Activated naive CD4-positive, alpha-beta T cell treated with anti-CD3 and anti-CD28 coated beads, Interleukin-2, amount 10 ng/mL, durations not matched to agents 7 days and 5 days (primary cell): Measurements from ENCODE around the gene AQP2.

Source experiments
- CTCF ChIA-PET: fragments of 350-600 bp; sonication (Branson Sonifier 250); formaldehyde crosslinking; loops from one replicate; lab custom pipeline; 2021; ENCODE audit warnings: antibody characterized with exemption; lab: Charles Lee
- DNase-seq: peaks from one replicate; pipeline ENCODE4 v3.0.0-alpha.2; 2020
- H3K27ac Mint-ChIP-seq: one replicate; pipeline ENCODE4 v1.8.0; 2021; ENCODE audit warnings: mild to moderate bottlenecking, moderate library complexity, mixed read lengths
- H3K27me3 Mint-ChIP-seq: one replicate; pipeline ENCODE4 v1.8.0; 2021; ENCODE audit warnings: mild to moderate bottlenecking, mixed read lengths
- H3K36me3 Mint-ChIP-seq: one replicate; pipeline ENCODE4 v1.8.0; 2021; ENCODE audit warnings: mixed read lengths
- H3K4me1 Mint-ChIP-seq: one replicate; pipeline ENCODE4 v1.8.0; 2021; ENCODE audit warnings: mixed read lengths
- H3K4me3 Mint-ChIP-seq: one replicate; pipeline ENCODE4 v1.8.0; 2021; ENCODE audit warnings: mild to moderate bottlenecking, moderate library complexity, mixed read lengths
- H3K9me3 Mint-ChIP-seq: one replicate; pipeline ENCODE4 v1.8.0; 2021; ENCODE audit warnings: mixed read lengths

AQP2 gene

GRCh38 chr12:49941556-49942511 lies 8.7 kb upstream of the AQP2 start:
- Mint-ChIP-seq H3K4me3 (no peak overlapping the region), H3K27me3 (peaks cover 24% of the 10 kb centered on the region), H3K36me3 (peaks cover 1% of the 10 kb centered on the region), H3K9me3 (no peaks in the 10 kb centered on the region), H3K4me1 (peaks cover 41% of the 10 kb centered on the region), H3K27ac (peak overlapping the region; percentile 71)
- CTCF ChIA-PET, result interaction anchor here (0.7 to 3.1 kb wide), 4 partner anchors 26 to 170 kb away, joined by 3 to 17 read pairs (median 3); partner anchors contain the start of gene COX14
- DNase-seq, result no peak

- Mint-ChIP-seq H3K36me3 (peaks cover 1% of the 10 kb centered on the region), H3K4me1 (peaks cover 41% of the 10 kb centered on the region), H3K4me3 (no peak overlapping the region), H3K9me3 (no peaks in the 10 kb centered on the region), H3K27me3 (peaks cover 24% of the 10 kb centered on the region), H3K27ac (peak overlapping the region; percentile 15)
- CTCF ChIA-PET, result interaction anchor here (0.7 to 3.1 kb wide), 7 partner anchors 13 to 169 kb away, joined by 3 to 17 read pairs (median 3); partner anchors contain the start of gene COX14
- DNase-seq, result no peak
Observed at GRCh38 chr12:49942512-49942893, 8.0 kb upstream of the AQP2 start.

GRCh38 chr12:49942921-49943624 lies 7.5 kb upstream of the AQP2 start:
- peaks cover 1% of the 10 kb centered on the region for H3K36me3 Mint-ChIP-seq
- H3K27ac Mint-ChIP-seq, result peak overlapping the region; percentile 15
- CTCF ChIA-PET, result interaction anchor here (1.0 to 3.1 kb wide), 6 partner anchors 13 to 168 kb away, joined by 3 to 17 read pairs (median 4); partner anchors contain the start of gene COX14
- no peak overlapping the region for H3K4me3 Mint-ChIP-seq
- no peaks in the 10 kb centered on the region for H3K9me3 Mint-ChIP-seq
- peaks cover 25% of the 10 kb centered on the region for H3K27me3 Mint-ChIP-seq
- peaks cover 41% of the 10 kb centered on the region for H3K4me1 Mint-ChIP-seq
- DNase-seq, result peak; percentile 50

GRCh38 chr12:49943625-49943960 lies 6.9 kb upstream of the AQP2 start:
- Mint-ChIP-seq H3K4me3 (no peak overlapping the region), H3K4me1 (peaks cover 41% of the 10 kb centered on the region), H3K9me3 (no peaks in the 10 kb centered on the region), H3K27me3 (peaks cover 30% of the 10 kb centered on the region), H3K36me3 (peaks cover 1% of the 10 kb centered on the region), H3K27ac (no peak overlapping the region)
- DNase-seq, result no peak
- CTCF ChIA-PET, result interaction anchor here (1.3 to 3.1 kb wide), 4 partner anchors 14 to 112 kb away, joined by 3 to 17 read pairs (median 7); no protein-coding TSS in a partner anchor

- H3K27me3 Mint-ChIP-seq, result peaks cover 35% of the 10 kb centered on the region
- H3K9me3 Mint-ChIP-seq, result no peaks in the 10 kb centered on the region
- CTCF ChIA-PET, result interaction anchor here (1.6 to 3.1 kb wide), 3 partner anchors 23 to 112 kb away, joined by 5 to 17 read pairs (median 9); no protein-coding TSS in a partner anchor
- no peak overlapping the region for H3K27ac Mint-ChIP-seq
- no peak for DNase-seq
- no peak overlapping the region for H3K4me3 Mint-ChIP-seq
- peaks cover 41% of the 10 kb centered on the region for H3K4me1 Mint-ChIP-seq
- H3K36me3 Mint-ChIP-seq, result peaks cover 1% of the 10 kb centered on the region
Observed at GRCh38 chr12:49944046-49944445, 6.5 kb upstream of the AQP2 start.

GRCh38 chr12:49944718-49945117 lies 5.8 kb upstream of the AQP2 start:
- Mint-ChIP-seq H3K4me3 (no peak overlapping the region), H3K27me3 (peaks cover 38% of the 10 kb centered on the region), H3K27ac (no peak overlapping the region), H3K4me1 (peaks cover 41% of the 10 kb centered on the region), H3K9me3 (no peaks in the 10 kb centered on the region), H3K36me3 (peaks cover 1% of the 10 kb centered on the region)
- CTCF ChIA-PET, result interaction anchor here (1.0 to 2.6 kb wide), 13 partner anchors 10 to 167 kb away, joined by 3 to 24 read pairs (median 6); no protein-coding TSS in a partner anchor
- no peak for DNase-seq

- Mint-ChIP-seq H3K27me3 (peaks cover 36% of the 10 kb centered on the region), H3K36me3 (peaks cover 1% of the 10 kb centered on the region), H3K9me3 (no peaks in the 10 kb centered on the region), H3K4me3 (peak overlapping the region; percentile 74), H3K27ac (peak overlapping the region; percentile 87), H3K4me1 (peaks cover 41% of the 10 kb centered on the region)
- DNase-seq, result peak; percentile 87
- CTCF ChIA-PET, result interaction anchor here (0.6 to 2.6 kb wide), 29 partner anchors 8 to 340 kb away, joined by 3 to 24 read pairs (median 5); partner anchors contain the start of gene FAM186B
Observed at GRCh38 chr12:49945394-49946080, 5.0 kb upstream of the AQP2 start.

GRCh38 chr12:49946086-49946485 lies 4.5 kb upstream of the AQP2 start:
- Mint-ChIP-seq H3K9me3 (no peaks in the 10 kb centered on the region), H3K27ac (no peak overlapping the region), H3K27me3 (peaks cover 38% of the 10 kb centered on the region), H3K4me3 (no peak overlapping the region), H3K36me3 (peaks cover 1% of the 10 kb centered on the region), H3K4me1 (peaks cover 41% of the 10 kb centered on the region)
- DNase-seq, result no peak
- CTCF ChIA-PET, result interaction anchor here (0.7 to 2.6 kb wide), 21 partner anchors 9 to 341 kb away, joined by 3 to 24 read pairs (median 6); partner anchors contain the start of gene FAM186B

DNA sequence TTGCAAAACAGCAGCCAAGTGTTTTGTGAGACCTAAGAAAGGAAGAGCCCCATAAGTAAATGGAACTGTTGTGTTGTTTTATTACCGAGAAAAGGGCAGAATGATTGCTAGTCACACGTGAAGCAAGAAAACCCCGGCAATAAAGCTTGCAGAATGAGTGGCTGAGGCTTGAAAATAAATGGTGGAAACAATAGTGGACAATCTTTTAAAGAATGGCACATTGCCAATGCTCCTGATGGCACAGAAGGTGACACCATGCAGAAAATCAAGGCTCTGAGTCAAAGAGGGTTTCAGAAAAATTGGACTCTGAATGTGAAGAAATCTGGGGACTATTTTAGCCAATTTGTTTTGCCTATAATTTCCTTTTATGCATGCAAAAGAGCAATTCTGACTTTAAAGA lies 4.0 kb upstream of the AQP2 start:
- CTCF ChIA-PET, result interaction anchor here (0.7 to 2.6 kb wide), 18 partner anchors 8 to 341 kb away, joined by 3 to 24 read pairs (median 6); partner anchors contain the start of gene FAM186B
- H3K27me3 Mint-ChIP-seq, result peaks cover 42% of the 10 kb centered on the region
- H3K4me3 Mint-ChIP-seq, result no peak overlapping the region
- peaks cover 1% of the 10 kb centered on the region for H3K36me3 Mint-ChIP-seq
- H3K27ac Mint-ChIP-seq, result no peak overlapping the region
- H3K9me3 Mint-ChIP-seq, result no peaks in the 10 kb centered on the region
- no peak for DNase-seq
- peaks cover 41% of the 10 kb centered on the region for H3K4me1 Mint-ChIP-seq

- Mint-ChIP-seq H3K4me3 (no peak overlapping the region), H3K36me3 (peaks cover 1% of the 10 kb centered on the region), H3K9me3 (no peaks in the 10 kb centered on the region), H3K27me3 (peaks cover 52% of the 10 kb centered on the region), H3K27ac (no peak overlapping the region), H3K4me1 (peaks cover 34% of the 10 kb centered on the region)
- DNase-seq, result no peak
- CTCF ChIA-PET, result interaction anchor here (0.7 to 2.5 kb wide), 4 partner anchors 11 to 442 kb away, joined by 3 to 10 read pairs (median 4); no protein-coding TSS in a partner anchor
Observed at GRCh38 chr12:49947593-49948226, 2.8 kb upstream of the AQP2 start.

DNA sequence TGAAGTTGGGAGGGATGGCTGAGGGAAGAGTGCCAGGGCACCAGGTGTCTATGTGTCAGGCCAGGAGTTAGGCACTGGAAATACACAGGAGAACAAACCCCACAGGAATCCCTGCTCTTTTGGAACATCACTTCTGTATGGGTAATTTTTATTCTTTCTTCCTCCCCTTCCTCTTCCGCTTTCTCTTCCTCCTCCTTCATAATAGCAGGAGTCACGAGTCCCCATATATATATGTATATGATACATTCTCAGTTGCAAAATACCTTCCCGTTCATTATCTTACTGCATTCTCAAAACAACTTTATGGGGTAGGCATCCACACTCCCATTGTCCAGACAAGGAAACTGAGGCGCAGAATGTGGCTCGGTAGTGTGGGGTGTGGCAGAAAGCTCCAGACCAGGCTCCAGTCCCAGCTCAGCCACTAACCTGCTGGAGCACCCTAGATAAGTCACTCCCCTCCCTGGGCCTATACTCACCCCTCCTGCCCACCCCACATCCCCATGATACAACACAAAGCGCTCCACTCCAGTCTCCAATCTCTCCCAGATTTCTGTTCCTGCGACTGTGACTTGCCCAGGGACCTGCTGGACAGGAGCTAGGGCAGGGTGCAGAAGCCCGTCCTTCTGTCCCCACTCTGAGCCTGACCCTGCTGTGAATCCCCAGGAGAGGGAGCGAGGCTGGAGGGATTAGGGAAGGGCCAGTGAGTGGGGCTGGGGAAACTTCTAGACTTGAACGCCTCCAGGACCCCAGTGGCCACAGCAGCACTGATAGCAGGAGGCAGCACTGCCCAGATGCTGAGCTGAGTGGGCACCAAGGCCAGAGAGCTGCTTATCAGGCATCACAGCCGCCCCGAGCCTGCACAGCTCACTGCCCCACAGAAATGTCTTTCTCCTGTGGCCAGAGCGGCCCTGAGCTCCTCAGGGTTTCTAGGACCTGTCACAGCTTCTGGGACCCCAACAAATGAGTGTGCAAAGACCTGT lies 1.4 kb upstream of the AQP2 start:
- Mint-ChIP-seq H3K4me3 (no peak overlapping the region), H3K27ac (no peak overlapping the region), H3K27me3 (peaks cover 61% of the 10 kb centered on the region), H3K4me1 (peaks cover 21% of the 10 kb centered on the region), H3K9me3 (no peaks in the 10 kb centered on the region), H3K36me3 (peaks cover 1% of the 10 kb centered on the region)
- CTCF ChIA-PET, result interaction anchor here (1.4 to 1.7 kb wide), 2 partner anchors 18 to 122 kb away, joined by 3 to 4 read pairs; no protein-coding TSS in a partner anchor
- peak; percentile 4 for DNase-seq

GRCh38 chr12:49949866-49950265 lies 671 bp upstream of the AQP2 start:
- CTCF ChIA-PET, result interaction anchor here (1.4 kb wide), 1 partner anchor 121 kb away, joined by 3 read pairs; no protein-coding TSS in a partner anchor
- Mint-ChIP-seq H3K4me3 (no peak overlapping the region), H3K27ac (no peak overlapping the region), H3K27me3 (peaks cover 68% of the 10 kb centered on the region), H3K9me3 (no peaks in the 10 kb centered on the region), H3K4me1 (peaks cover 16% of the 10 kb centered on the region), H3K36me3 (peaks cover 1% of the 10 kb centered on the region)
- DNase-seq, result no peak
